Measurements from ENCODE around the gene GPBAR1. TPM values are rescaled to one million over a fixed set of nuclear protein-coding genes. Genes with fewer than 3 reads are reported as not detected.

The GPBAR1 gene
- polyA plus RNA-seq, 4 donors: 1.4 to 3.0 (median 2.0) TPM

- DNase-seq (ENCODE audit: low read depth in 4 of 4, low spot score in 2 of 4): no peak
Measured at GRCh38 chr2:218282173-218282991, 21.6 kb downstream of the GPBAR1 start.

- DNase-seq (ENCODE audit: low read depth in 4 of 4, low spot score in 2 of 4): no peak
Measured at GRCh38 chr2:218284106-218284811, 23.4 kb downstream of the GPBAR1 start.

- no peak for DNase-seq (ENCODE audit: low read depth in 4 of 4, low spot score in 2 of 4)
Measured at GRCh38 chr2:218285604-218286003, 24.8 kb downstream of the GPBAR1 start.

GRCh38 chr2:218286570-218287459 is 26.0 kb downstream of the GPBAR1 start:
- DNase-seq (ENCODE audit: low read depth in 4 of 4, low spot score in 2 of 4): no peak

- no peak for DNase-seq (ENCODE audit: low read depth in 4 of 4, low spot score in 2 of 4)
Measured at GRCh38 chr2:218289639-218290315, 29.0 kb downstream of the GPBAR1 start.

GRCh38 chr2:218290316-218291261 is 29.8 kb downstream of the GPBAR1 start:
- DNase-seq (ENCODE audit: low read depth in 4 of 4, low spot score in 2 of 4): no peak

- no peak for DNase-seq (ENCODE audit: low read depth in 4 of 4, low spot score in 2 of 4)
Measured at GRCh38 chr2:218291318-218292047, 30.7 kb downstream of the GPBAR1 start.

- DNase-seq (ENCODE audit: low read depth in 4 of 4, low spot score in 2 of 4): no peak
Measured at GRCh38 chr2:218292048-218293014, 31.5 kb downstream of the GPBAR1 start, which contains the start of gene TMBIM1. Gene TMBIM1, minus strand, starts transcription at chr2:218292503. Its CDS starts 10,362 bp downstream, at chr2:218282141.

GRCh38 chr2:218293715-218294429 is 33.1 kb downstream of the GPBAR1 start:
- no peak for DNase-seq (ENCODE audit: low read depth in 4 of 4, low spot score in 2 of 4)

- DNase-seq (ENCODE audit: low read depth in 4 of 4, low spot score in 2 of 4): no peak
Measured at GRCh38 chr2:218294430-218295022, 33.7 kb downstream of the GPBAR1 start.

- DNase-seq (ENCODE audit: low read depth in 4 of 4, low spot score in 2 of 4): no peak
Measured at GRCh38 chr2:218295029-218295428, 34.2 kb downstream of the GPBAR1 start.

GRCh38 chr2:218296200-218296599 is 35.4 kb downstream of the GPBAR1 start:
- DNase-seq (ENCODE audit: low read depth in 4 of 4, low spot score in 2 of 4): no peak

- DNase-seq (ENCODE audit: low read depth in 4 of 4, low spot score in 2 of 4): no peak
Measured at GRCh38 chr2:218296847-218297246, 36.0 kb downstream of the GPBAR1 start.

GRCh38 chr2:218298314-218298875 is 37.6 kb downstream of the GPBAR1 start:
- no peak for DNase-seq (ENCODE audit: low read depth in 4 of 4, low spot score in 2 of 4)

- no peak for DNase-seq (ENCODE audit: low read depth in 4 of 4, low spot score in 2 of 4)
Measured at GRCh38 chr2:218300141-218300540, 39.3 kb downstream of the GPBAR1 start.
